ENCODE data around the gene SUSD6. TPM values are rescaled to one million over a fixed set of nuclear protein-coding genes. Genes with fewer than 3 reads are reported as not detected.

The SUSD6 gene
- total RNA-seq, 4 donors from 2014 or later, result 35.5 to 56.7 (median 51.0) TPM

DNA sequence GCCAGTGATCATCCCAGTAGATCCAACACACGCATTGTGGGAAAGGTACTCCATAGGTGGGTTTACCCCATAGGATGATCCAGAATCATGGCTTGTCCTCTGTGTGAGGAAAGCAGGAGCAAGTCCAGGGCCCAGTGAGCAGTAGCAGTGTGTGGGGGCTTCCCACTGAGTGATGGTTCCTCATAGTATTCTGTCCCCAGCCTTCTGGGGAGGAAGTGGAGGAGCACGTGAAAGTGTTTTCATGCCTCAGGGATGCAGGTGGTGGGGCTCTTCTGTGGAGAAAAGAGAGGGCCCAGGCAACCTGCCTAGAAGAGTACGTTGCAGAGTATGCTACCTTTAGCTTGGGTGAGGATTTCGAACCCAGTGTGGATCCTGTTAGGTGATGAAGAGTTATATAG, 56.5 kb downstream of the SUSD6 start:
- H3K4me3 ChIP-seq (ENCODE audit: low read depth, poor library complexity, severe bottlenecking), result no peak overlapping the region
- peak in 1 of 2 donors; percentile 25 for DNase-seq (ENCODE audit: low spot score in 2 of 2)
- 70% methylated on average over 4 of the region's 4 CpGs for WGBS, 2 donors
- intact Hi-C loops (cut with DNase I; ENCODE audit: low total_unique reads), result no loop called here
- TF ChIP-seq POLR2A (IDR thresholded peaks at IDR 0.05), result no peak
- TF ChIP-seq, protein P1, sequence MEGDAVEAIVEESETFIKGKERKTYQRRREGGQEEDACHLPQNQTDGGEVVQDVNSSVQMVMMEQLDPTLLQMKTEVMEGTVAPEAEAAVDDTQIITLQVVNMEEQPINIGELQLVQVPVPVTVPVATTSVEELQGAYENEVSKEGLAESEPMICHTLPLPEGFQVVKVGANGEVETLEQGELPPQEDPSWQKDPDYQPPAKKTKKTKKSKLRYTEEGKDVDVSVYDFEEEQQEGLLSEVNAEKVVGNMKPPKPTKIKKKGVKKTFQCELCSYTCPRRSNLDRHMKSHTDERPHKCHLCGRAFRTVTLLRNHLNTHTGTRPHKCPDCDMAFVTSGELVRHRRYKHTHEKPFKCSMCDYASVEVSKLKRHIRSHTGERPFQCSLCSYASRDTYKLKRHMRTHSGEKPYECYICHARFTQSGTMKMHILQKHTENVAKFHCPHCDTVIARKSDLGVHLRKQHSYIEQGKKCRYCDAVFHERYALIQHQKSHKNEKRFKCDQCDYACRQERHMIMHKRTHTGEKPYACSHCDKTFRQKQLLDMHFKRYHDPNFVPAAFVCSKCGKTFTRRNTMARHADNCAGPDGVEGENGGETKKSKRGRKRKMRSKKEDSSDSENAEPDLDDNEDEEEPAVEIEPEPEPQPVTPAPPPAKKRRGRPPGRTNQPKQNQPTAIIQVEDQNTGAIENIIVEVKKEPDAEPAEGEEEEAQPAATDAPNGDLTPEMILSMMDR (IDR thresholded peaks at IDR 0.05), result no peak

- DNase-seq (ENCODE audit: low spot score in 2 of 2), result no peak
- intact Hi-C loops (cut with DNase I; ENCODE audit: low total_unique reads), result no loop called here
- TF ChIP-seq POLR2A (IDR thresholded peaks at IDR 0.05), result no peak
- TF ChIP-seq, protein P1 (IDR thresholded peaks at IDR 0.05), result no peak
- 85 to 93% methylated on average over 2 of the region's 2 CpGs for WGBS, 2 donors
- H3K4me3 ChIP-seq (ENCODE audit: low read depth, poor library complexity, severe bottlenecking), result no peak overlapping the region
These were observed 58.0 kb downstream of the SUSD6 start for GRCh38 chr14:69669375-69669774.

DNA sequence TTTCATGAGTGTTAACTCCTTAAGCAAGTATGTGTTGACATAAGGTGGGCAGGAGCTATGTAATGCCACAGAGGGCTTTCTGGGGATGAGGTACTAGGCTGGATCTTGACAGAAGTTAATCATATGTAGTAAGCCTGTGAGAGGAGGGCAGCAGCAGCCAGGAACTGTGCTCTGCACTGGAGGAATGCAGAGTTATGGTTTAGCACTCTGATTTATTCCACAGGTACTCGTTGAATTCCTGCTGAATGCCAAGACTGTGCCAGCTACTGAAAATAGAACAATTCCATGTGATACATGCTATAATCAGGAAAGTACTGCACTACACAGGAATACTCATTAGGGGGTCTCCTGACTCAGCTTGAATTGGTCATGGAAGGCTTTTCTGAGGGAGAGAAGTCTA, 58.7 kb downstream of the SUSD6 start:
- DNase-seq (ENCODE audit: low spot score in 2 of 2), result peak in 1 of 2 donors; percentile 21
- intact Hi-C loops (cut with DNase I; ENCODE audit: low total_unique reads), result no loop called here
- TF ChIP-seq POLR2A (IDR thresholded peaks at IDR 0.05), result no peak
- TF ChIP-seq, protein P1 (IDR thresholded peaks at IDR 0.05), result no peak
- H3K4me3 ChIP-seq (ENCODE audit: low read depth, poor library complexity, severe bottlenecking), result no peak overlapping the region
- WGBS, 2 donors, result 31 to 36% methylated on average over 1 of the region's 1 CpG

DNA sequence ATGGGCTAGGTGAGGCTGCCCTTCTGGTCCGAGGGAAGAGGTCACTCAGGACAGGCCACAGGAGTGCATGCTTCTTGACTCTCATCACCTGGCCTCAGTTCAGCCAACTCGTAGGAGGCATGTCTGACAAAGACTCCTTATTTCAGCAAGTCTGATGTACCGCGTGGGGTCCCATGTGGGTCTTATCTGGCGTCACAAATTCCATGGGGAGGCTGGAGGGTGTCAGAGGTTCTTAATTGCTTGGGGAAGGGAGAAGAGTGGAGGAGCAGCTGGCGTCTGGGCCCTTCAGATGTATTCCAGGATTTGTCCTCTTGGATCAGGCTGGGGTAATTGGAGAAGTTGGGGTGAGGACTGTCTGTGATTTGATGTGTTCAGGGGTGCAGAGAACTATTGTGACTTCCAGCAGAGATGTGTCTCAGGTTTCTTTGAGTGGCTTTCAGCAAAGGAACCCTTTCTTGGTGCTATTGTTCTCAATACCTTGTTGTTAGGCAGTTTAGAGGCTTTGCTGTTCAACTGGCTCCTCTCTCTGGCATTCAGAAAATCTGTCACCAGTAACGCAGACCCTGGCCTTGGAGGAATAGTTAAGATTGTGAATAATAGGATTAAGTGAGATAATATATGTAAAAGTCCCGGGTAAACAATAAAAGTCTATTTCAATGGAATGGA, 60.1 kb downstream of the SUSD6 start:
- DNase-seq (ENCODE audit: low spot score in 2 of 2), result peak in 1 of 2 donors; percentile 71
- intact Hi-C loops (cut with DNase I; ENCODE audit: low total_unique reads), result no loop called here
- H3K4me3 ChIP-seq (ENCODE audit: low read depth, poor library complexity, severe bottlenecking), result no peak overlapping the region
- TF ChIP-seq, protein P1 (IDR thresholded peaks at IDR 0.05), result no peak
- no peak for TF ChIP-seq POLR2A (IDR thresholded peaks at IDR 0.05)
- 77 to 87% methylated on average over 8 of the region's 8 CpGs for WGBS, 2 donors

- WGBS, 2 donors, result 64 to 88% methylated on average over 1 of the region's 1 CpG
- peak in 1 of 2 donors; percentile 57 for DNase-seq (ENCODE audit: low spot score in 2 of 2)
- TF ChIP-seq POLR2A (IDR thresholded peaks at IDR 0.05), result no peak
- TF ChIP-seq, protein P1 (IDR thresholded peaks at IDR 0.05), result no peak
- H3K4me3 ChIP-seq (ENCODE audit: low read depth, poor library complexity, severe bottlenecking), result no peak overlapping the region
- intact Hi-C loops (cut with DNase I; ENCODE audit: low total_unique reads), result no loop called here
These were observed 61.0 kb downstream of the SUSD6 start for GRCh38 chr14:69672356-69672755.

DNA sequence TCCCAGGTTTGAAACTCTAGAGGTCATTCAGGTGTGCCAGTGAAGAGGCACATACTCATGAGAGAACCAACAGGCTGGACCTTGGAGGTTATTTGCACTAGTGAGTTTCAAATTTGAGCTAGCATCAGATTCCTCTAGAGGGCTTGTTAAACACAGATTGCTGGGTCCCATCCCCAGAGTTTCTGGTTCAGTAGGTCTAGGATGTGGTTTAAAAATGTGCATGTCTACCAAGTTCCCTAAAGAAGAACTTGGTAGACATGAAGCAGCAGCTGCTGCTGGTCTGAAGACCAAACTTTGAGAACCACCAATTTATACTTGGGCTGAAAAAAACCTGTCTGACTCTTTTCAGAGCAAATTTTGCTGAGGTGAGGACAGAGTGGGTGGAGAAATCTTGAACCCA, 61.7 kb downstream of the SUSD6 start:
- intact Hi-C loops (cut with DNase I; ENCODE audit: low total_unique reads), result no loop called here
- TF ChIP-seq, protein P1 (IDR thresholded peaks at IDR 0.05), result no peak
- no peak for TF ChIP-seq POLR2A (IDR thresholded peaks at IDR 0.05)
- no peak overlapping the region for H3K4me3 ChIP-seq (ENCODE audit: low read depth, poor library complexity, severe bottlenecking)
- DNase-seq (ENCODE audit: low spot score in 2 of 2), result peak in 1 of 2 donors; percentile 17

Data from lower leg skin (tissue), 4 donors.